NCI-H2107 (cell line): ENCODE measurements around the gene SIMC1.

Experiments used
- DNase-seq: peaks from one replicate; lab custom pipeline; 2025; lab: John Stamatoyannopoulos, UW

SIMC1 gene

DNA sequence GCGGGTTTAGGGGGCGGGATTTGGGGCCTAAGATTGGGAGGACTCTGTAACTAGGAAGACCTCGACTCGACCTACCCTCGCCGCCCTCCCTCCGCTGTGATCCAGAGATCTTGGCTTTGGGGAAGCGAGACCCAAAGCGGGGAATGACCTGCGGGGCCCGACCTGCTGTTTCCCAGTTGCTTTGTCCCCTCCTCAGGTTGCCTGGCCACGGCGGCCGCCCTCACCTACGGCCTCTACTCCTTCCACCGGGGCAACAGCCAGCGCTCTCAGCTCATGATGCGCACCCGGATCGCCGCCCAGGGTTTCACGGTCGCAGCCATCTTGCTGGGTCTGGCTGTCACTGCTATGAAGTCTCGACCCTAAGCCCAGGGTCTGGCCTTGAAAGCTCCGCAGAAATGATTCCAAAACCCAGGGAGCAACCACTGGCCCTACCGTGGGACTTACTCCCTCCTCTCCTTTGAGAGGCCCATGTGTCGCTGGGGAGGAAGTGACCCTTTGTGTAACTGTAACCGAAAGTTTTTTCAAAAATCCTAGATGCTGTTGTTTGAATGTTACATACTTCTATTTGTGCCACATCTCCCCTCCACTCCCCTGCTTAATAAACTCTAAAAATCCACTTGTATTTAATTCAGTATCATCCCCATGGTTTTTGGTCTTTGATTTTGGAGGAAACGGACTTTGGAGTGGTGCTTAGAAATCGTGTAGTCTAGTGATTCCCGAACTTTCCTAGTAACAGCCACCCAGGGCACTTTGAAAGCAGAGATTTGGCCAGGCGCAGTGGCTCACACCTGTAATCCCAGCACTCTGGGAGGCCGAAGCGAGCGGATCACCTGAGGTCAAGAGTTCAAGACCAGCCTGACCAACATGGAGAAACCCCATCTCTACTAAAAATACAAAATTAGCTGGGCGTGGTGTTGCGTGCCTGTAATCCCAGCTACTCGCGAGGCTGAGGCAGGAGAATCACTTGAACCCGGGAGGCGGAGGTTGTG, 151.2 kb downstream of the SIMC1 start:
- no peak for DNase-seq

DNA sequence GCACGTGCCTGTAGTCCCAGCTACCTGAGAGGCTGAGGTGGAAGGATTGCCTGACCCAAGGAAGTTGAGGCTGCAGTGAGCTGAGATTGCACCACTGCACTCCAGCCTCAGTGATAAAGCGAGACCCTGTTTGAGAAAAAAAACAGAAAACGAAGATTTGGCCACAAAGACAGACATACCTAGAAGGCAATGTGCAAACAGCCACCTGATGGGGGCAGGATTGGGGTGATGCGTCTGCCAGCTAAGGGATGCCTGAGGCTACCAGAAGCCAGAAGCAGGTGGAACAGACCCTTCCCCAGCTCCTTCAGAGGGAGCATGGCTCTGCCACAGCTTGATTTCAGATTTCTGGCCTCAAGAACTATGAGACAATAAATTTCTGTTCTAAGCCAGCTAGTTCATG, 153.3 kb downstream of the SIMC1 start:
- DNase-seq, result no peak

DNA sequence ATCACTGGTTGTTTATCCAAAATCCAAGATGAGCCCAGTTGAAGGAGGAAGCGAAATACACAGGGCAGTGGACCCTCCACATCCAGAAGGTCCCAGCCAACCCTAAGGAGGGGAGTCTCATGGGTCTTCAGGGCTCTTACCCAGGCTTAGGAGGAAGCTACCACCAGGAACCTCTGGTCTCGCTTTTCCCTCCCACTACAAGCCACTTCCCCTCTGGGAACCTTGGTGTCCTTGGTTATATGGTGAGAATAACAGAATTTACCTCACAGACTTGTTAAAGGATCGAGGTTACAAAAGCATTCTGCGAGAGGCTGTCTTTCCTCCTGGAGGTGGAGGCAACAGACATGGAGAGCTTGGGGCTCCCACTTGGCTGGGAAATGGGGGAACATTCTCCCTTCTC, 153.8 kb downstream of the SIMC1 start:
- no peak for DNase-seq

DNA sequence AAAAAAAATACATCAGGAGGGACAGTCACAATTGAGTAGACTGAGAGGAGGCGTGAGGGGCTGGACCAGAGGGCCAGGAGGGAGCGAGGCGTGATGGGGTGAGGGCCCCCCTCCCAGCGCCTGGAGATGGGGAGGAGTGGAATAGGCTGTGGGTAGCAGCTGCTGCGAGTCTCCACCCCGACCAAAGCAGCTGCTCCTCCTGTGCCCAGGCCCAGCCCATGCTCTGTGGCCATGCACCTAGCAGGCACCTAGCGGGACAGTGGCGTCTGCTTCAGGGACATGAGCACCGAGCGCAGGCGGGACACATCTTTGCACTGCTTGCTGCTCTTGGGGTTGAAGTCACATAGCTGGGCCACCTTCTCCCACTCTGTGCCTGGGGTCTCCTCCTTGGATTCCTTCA, 154.3 kb downstream of the SIMC1 start:
- DNase-seq, result no peak

DNA sequence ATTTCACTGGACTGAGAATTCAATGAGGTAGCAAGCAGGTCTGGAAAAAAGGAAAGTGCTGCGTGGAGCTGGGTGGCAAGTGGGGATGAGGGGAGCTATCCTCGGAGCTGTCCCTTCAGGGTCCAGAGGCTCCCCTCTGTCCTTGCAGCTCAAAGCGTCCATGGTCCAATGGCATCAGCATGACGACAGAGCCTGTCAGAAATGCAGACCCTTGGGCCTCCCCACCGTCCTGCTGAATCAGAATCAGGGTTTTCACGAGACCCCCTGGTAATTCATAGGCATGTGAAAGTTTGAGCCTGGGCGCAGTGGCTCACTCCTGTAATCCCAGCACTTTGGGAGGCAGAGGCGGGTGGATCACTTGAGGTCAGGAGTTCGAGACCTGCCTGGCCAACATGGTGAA, 155.9 kb downstream of the SIMC1 start:
- no peak for DNase-seq

DNA sequence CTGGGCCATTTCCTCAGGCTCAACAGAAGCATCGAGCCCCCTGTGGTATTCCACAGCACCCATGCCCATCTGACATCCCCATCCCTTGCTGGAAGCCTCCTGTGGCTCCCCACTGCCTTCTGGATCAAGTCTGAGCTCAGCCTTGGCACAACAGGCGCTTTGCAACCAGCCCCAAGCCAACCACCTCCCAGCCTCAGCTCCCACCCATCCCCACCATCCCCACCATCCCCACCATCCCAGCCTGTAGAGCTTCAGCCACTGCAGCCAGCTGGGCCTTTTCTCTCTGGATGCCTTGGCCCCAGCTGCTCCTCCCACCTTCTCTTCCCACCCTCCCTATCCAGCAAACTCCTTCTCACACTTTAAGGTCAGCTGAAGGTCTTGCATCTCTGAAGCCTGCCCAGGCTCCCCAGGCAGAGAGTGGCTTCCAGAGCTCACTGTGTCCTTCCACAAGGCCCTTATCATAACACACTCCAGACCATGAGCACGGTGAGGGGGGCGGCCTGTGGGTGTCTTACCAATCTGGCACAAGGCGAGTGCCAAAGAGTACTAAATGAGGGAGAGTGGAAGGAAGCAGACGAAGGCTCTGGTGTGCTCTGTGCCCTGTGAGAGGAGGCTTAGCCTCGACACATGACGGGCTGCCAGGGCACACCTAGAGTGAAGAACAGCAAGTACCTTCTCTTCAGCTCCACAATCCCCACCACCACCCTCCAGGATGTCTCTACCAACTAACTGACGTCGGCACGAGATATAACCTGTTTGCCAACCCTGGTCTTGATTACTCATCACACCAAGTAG, 156.9 kb downstream of the SIMC1 start:
- DNase-seq, result no peak
